Testis (tissue), 2 donors: ENCODE measurements around the gene SRRM2.

Source experiments
- CTCF ChIP-seq, 3 experiments: fragments of 450-650 bp in 2 of 3; fragments of 200-600 bp in 1 of 3; sonication (generic) in 1 of 3; IDR thresholded peaks; one replicate each; pipeline ENCODE4 v1.5.1; 2016 to 2019; ENCODE audit warnings: antibody characterized with exemption in 3 of 3, mild to moderate bottlenecking in 2 of 3, moderate library complexity in 1 of 3
- POLR2A ChIP-seq: fragments of 450-650 bp; IDR thresholded peaks from one replicate; pipeline ENCODE4 v1.6.1; 2017; ENCODE audit warnings: antibody characterized with exemption, mild to moderate bottlenecking, moderate library complexity

GRCh38 chr16:2778630-2778958, 26.2 kb downstream of the SRRM2 start:
- TF ChIP-seq CTCF (IDR thresholded peaks at IDR 0.05) (no peak), POLR2A (no peak)
